NCI-H187 (cell line): Measurements from ENCODE around the gene SERTAD1.

Experiments
- DNase-seq, 2 experiments: peaks; one replicate each; lab custom pipeline; 2025; lab: John Stamatoyannopoulos, UW

The SERTAD1 gene

DNA sequence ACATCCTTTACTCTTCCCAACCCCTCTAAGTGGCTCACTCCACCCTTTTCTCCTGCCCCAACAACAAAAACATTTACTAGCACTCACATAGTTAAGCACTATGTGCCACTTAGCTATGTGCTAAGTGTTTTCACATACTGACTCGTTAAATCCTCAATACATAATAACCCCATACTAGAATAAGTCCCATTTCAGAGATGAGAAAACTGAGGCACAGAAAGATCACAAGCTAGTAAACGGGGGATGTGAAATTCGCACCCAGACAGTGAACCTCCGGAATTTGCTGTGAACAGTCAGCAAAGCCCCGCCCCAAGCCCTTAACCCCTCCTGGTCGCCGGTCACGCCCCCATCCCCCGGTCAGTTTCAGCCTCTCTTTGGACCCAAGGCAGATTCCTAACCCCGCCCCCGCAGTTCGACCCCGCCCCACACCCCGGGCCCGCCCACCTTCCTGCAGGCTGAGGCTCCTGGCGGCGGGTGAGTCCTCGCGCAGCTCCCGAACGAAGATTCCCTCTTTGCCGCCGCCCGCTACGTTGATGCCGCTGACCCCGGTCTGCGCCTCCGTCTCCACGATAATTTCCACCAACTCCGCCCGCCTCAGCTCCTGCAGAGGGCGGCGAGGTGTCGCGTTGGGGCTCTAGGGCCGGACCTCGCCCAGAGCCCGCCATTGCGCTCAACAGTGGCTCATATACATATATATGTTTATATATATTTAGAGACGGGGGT, 22.4 kb downstream of the SERTAD1 start:
- peak; percentile 48 to 64 for DNase-seq

- no peak for DNase-seq
Measured at GRCh38 chr19:40400559-40400958, 25.2 kb downstream of the SERTAD1 start.

DNA sequence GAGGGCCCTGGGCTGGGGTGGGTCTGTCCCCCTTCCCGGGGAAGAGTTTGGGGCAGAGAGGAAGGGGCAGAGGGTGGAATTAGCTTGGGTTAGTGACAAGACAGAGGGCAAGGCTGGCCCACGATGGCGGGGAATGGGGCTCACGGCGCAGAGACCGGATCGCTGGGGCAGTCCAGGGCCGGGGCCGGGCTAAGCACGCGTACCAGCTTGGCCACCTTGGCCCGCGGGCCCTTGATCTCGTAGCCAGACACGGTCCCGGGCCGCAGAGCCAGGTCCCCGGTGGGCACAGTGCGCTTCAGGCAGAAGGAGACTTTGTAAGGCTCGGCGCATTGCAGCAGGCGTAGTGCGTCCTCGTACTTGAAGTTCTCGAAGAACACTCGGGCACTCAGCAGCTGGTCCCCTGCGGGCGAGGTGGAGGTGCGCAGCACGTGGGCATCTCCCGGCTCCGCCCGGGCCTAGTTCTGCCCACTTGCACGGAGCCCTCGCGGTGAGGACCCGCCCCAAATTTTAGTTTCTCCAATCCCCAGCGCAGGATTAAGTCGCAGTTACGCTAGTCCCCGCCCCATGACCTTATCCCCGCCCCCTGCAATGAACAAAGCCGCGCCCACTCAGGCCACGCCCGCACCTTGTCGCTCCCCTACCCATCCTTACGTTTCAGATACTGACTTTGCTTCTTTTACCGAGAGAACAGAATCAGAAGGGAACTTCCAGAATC, 27.2 kb downstream of the SERTAD1 start:
- peak; percentile 73 to 86 for DNase-seq

DNA sequence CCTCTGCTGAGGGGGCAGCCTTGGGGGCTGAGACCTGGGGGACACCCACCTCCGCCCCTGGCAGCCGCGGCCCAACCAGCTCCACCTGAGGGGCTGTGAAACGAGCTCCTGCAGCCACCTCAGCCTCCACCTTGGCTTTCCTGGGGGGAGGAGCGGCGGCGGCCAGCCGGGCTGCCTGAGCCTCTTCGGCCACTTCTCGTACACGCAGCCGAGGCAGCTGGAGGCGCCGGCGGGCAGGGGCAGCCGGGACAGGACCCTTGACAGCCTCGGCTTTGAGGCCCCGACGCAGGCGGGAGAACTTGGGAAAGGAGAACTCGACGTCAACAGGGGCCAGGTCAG, 28.3 kb downstream of the SERTAD1 start:
- DNase-seq, result no peak

DNA sequence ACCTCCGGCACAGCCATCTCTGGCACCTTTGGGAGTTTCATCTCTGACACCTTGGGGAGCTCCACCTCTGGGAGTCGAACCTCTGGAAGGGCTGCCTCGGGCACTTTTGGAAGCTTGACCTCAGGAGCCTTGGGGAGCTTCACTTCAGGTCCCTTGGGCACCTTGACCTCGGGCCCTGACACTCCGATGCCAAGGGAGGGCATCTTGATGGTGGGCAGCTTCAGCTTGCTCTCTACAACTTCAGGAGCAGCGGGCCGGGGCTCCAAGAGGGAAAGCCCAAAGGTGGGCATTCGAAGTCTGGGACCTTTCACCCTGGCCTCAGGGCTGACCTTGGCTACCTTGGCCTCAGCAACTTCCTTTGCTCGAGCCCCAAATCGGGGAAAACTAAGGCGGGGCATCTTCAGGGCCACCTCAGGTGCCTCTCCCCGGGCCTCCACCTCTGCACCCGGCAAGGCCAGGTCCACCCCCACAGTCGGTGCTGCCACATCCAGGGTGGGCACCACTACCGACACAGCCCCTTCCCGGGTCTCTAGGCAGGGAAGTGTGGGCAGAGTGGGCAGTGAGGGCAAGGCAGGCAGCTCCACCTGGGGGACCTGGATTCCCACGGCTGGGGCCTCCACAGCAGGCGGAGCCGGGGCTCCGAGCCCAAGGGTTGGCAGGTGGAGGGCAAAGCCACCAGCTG, 28.8 kb downstream of the SERTAD1 start:
- DNase-seq, result no peak

DNA sequence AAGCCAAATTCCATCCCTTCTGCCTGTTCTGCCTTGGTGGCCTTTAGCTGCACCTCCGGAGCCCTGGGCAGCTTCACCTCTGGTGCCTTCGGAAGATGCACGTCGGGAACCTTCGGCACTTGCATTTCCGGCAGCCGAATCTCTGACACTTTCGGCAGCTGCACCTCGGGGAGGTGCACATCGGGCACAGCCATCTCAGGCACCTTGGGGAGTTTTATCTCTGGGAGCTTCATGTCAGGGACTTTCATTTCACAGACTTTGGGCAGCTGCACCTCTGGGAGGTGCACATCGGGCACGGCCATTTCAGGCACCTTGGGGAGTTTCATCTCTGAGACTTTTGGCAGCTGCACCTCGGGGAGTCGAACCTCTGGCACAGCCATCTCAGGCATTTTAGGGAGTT, 29.8 kb downstream of the SERTAD1 start:
- no peak for DNase-seq

DNA sequence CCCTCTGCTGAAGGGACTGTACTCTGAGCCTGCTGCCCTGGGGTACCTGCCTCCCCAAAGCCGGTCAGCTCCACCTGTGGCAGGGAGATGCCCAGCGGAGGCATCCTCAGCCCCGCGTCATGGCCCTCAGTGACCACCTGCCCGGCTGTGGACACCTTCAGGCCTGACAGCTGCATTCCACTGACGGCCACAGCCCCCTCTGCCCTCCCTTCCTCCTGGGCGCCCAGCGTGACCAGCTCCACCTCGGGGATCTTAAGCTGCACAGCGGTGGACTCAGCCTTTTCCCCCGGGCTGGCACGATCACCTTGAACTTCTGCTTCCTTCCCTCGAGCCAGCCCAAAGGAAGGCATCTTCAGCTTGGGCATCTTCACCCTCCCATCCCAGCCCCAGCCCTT, 31.0 kb downstream of the SERTAD1 start:
- no peak for DNase-seq

DNA sequence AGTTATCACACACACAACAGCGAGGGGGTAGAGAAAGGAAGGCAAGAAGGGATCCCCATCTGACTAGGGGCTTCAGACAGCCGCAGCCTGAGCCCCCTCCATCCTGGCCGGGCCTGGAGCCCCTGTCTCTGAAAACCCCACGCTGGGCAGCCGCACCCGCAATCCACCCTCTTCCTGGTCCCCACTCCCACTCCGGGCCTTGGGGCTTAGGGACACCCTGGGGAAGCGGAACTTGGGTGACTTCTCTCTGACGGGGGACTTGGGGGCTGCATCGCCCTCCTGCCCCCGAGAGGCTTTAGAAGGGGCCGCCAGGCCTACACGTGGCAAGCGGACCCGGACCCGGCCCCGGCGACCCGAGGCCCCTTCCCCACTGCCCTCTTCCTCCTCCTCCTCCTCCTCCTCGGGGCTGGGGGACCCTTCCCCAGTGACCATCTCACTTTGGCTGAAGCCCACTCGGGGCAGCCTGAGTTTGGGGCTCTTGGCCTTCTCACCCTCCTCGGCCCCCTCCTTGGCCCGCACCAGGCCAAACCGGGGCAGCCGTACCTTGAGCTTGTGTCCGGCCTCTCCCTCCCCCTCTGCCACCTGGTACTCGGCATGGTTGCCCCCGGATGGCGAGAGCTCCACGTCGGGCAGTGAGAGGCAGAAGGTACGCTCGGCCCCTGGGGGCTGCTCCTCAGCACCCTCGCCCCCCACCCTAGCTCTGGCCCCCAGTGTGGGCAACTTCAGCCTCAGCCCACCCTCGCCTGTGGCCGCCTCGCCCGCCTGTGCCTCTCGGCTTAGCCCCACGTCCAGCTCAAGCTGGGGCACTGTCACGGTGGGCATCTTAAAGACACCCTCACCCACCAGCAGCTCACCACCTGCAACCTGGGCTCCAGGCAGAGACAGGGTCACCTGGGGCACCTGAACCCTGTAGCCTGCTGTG, 31.6 kb downstream of the SERTAD1 start:
- no peak for DNase-seq

DNA sequence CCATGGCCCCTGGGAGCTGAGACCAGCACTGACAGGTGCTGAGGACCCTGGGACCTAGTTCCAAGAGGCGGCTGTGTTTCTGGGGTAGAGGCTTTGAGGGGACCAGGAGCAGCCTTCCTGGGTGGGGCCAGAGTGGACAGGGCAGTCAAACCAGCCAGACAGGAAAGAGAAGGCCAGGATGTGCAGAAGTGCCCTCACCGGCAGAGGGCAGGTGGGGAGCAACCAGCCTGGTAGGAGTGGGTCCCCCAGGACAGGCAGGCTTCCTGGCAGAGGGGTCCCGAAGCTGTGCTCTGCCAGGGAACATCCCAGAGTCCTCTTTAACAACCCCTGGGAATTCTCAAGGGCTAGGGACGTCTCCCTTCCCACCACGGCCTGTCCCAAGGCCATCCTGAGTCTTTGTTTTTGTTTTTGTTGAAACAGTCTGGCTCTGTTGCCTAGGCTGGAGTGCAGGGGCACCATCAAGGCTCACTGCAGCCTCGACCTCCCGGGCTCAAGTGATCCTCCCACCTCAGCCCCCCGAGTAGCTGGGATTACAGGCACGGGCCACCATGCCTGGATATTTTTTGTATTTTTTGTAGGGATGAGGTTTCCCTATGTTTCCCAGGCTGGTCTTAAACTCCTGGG, 32.8 kb downstream of the SERTAD1 start:
- DNase-seq, result no peak

- no peak for DNase-seq
Measured at GRCh38 chr19:40392123-40392522, 33.7 kb downstream of the SERTAD1 start.

- no peak for DNase-seq
Measured at GRCh38 chr19:40390084-40390742, 35.6 kb downstream of the SERTAD1 start, which contains the start of gene HIPK4. TSS of gene HIPK4 (minus strand) at chr19:40390181. CDS start at chr19:40389902, 279 bp downstream.

DNA sequence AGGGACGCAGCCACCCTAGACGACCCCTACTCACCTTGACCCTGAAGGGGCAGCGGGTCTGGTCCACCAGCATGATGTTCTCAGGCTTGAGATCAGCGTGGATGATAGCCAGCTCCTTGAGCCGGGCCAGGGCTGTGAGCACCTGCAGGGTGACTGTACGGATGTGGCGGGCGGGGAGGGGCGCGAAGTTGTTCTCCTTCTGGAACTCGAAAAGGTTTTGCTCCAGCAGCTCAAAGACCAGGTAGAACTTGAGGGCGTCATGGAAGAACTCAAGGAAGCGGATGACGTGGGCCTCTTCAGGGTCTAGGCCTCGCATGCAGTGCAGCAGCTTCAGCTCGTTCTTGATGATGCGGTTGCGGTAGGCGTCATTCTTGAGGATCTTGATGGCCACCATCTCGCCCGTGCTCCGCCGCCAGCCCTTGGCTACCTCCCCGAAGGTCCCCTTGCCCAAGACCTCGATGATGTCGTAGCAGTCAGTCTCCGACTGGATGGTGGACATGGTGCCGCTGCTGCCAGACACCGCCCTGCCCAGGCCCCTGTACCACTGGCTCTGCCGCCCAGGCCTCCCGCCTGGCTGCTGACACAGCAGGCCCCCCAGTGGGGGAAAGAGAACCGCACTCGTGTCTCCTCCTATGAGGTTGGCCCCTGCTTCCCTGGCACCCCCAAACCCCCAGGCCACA, 36.2 kb downstream of the SERTAD1 start:
- DNase-seq, result no peak

DNA sequence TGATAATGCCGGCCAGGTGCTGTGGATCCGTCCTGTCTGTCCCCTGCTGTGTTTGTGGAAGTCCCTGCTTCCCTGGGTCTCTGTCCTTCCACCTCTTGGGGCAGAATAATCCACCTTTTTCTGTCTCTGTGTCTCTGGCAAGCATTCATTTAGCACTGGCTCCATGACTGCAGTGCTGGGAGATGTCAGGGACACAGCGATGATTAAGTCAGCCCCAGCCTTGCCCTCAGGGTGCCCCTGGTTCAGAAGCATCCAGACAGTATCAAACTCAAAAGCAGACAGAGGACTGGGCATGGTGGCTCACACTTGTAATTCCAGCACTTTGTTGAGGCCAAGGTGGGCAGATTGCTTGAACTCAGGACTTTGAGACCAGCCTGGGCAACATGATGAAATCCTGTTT, 37.3 kb downstream of the SERTAD1 start:
- DNase-seq, result no peak

DNA sequence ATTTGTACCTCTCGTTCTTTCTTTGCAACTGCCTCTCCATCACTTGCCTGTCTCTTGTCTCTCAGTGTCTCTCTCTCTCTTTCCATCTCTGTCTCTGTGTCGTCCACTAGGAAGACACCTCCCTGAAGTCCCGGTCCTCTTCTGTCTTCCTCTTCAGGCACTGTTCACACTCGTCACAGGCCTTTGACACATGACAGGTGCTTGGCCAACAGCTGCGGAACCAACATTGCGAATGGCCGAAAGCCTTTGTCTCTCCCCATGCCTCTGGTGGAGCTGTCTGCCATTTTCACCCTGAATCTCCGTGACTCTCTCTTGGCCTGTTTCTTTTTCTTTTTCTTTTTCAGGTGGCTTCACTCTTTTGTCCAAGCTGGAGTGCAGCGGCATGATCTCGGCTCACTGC, 38.6 kb downstream of the SERTAD1 start:
- DNase-seq, result no peak

DNA sequence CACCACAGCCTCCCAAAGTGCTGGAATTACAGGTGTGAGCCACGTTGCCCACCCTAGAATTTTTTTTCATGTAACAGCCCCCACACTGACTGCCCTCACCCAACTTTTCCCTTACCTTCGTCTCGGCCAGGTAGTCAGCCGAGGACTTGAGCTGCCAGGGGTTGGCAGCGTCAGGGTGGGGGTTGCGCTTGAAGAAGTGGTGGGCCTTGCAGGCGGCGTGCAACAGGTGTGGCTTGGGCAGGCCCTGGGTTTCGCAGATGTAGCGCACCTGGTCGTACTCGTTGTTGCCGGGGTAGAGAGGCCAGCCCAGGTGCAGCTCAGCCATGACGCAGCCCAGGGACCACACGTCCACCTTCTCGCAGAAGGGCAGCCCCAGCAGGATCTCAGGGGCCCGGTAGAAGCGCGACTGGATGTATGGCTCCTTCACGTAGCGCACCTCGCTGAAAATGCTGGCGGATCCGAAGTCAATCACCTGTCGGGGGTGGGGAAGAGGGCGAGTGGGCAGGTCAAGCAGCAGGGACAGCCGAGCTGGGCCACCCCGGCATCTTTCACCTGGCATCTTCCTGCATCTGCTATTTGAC, 42.0 kb downstream of the SERTAD1 start:
- DNase-seq, result no peak

- DNase-seq, result no peak
Measured at GRCh38 chr19:40381321-40381720, 44.5 kb downstream of the SERTAD1 start.

DNA sequence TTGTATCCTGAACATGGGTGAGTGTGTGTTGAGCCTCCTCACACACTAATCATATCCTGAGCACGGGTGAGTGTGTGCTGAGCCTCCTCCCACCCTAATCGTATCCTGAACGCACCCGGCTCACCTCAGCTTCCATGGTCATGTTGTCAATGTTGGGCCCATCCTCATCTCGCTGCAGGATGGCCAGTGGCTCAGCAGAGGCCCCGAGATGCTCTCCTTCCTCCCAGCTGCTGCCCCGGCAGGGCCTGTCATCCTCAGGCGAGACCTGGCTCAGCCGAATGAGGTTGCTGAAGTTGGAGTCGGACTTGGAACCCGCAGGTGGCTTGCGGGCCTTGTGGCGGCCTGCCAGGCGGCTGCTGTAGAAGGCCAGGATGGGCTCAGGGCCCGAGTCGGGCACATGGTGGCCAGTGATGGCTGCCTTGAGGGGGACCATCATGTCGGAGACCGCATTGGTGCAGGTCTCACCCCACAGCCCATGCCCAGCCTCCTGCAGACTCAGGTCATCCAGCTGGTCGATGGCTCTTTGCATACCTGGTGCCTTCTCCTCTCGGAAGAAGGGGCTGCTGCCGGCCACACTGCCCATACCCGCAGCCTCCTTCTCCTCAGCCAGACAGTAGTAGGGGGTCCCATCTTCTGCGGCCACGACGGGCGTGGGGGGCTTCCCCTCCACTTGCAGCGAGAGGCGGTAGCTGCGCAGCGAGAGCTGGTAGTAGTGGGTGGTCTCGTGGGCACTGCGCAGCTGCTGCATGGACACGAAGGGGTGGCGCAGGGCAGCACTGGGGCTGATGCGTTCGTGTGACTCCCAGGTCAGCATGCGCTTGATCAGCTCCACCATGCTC, 45.4 kb downstream of the SERTAD1 start:
- no peak for DNase-seq

- no peak for DNase-seq
Measured at GRCh38 chr19:40379446-40380198, 46.2 kb downstream of the SERTAD1 start.
